GM19240 (cell line): ENCODE measurements around the gene FBXO36.

Experiments
- DNase-seq: peaks from one replicate; pipeline ENCODE4 v3.0.0; 2011; ENCODE audit warnings: low spot score; ENCODE audit not compliant: insufficient read length

FBXO36 gene

GRCh38 chr2:230048010-230048671 is 125.8 kb downstream of the FBXO36 start:
- no peak for DNase-seq

- DNase-seq = no peak
These were observed 127.8 kb downstream of the FBXO36 start for GRCh38 chr2:230050136-230050535.

GRCh38 chr2:230052299-230052698 is 130.0 kb downstream of the FBXO36 start:
- DNase-seq = no peak

- no peak for DNase-seq
These were observed 131.6 kb downstream of the FBXO36 start for GRCh38 chr2:230053753-230054478.

- no peak for DNase-seq
These were observed 138.5 kb downstream of the FBXO36 start for GRCh38 chr2:230060672-230061293.
